ENCODE data around the gene PSD.
A peak's percentile ranks its signal among the peaks of the same experiment; 100 is the strongest.

PSD gene

DNA sequence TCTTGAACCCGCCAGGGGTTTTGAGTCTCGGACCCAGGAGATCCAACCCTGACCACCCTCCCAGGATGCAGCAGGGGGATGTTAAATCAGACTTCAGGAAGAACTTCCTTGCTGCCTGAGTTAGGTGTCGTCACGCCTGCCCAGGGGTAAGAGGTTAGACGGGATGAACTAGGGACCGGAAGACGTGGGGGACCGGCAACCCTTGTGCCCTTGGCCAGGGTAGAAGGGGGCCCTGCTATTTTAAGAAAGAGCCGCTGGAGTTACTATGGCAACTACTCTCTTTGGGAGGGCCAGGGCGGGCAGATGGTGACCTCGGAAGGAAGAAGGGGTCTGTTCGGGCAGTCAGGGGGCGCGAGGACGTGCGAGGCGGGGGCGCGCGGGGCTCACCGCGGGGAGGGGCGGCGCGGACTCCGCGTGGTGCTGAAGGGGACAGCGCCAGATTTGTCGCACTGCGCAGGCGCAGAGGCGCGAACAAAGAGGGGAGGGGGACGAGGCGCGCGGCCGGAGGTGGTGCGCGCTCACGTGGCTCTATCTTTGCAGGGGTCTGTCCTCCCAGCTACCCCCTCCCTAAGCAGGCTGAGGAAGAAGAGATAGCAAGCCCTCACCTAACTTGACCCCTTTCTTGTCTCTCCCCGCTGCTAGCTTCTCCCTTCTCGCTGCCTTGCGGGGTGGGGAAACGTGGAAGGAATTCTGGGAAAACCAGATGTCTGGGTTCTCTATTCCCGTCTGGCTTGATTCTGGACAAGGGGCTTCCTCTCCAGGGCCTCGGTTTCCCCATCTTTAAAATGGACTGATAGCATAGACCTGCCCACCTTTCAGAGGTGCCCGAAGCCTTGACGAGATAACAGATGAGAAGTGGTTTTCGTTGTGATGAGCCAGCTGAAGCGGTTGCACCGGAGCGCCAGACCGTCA is 940 bp upstream of the PSD start:
- DNase-seq, result peak; percentile 48 to 62 (median 56)

GRCh38 chr10:102416695-102417094 is 1.9 kb downstream of the PSD start:
- DNase-seq, result no peak

DNA sequence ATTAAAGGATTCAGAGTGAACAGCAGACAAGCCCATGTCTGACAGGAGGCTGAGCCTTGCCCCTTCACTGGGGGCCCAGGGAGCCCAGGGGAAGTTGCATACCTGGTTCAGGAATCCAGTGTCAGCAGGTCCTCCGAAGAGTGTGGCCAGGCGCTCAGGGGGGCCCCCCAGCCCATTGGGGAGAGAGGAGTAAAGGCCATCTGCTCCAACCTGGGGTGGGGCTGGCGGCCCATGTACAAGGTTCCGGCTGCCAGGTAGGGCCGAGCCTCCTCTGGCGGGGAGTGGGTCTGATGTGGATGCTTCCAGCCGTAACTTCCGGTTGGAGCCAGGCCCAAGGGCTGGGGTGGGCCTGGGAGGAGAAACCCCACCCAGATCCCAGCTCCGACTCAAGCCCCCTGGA is 2.3 kb downstream of the PSD start:
- no peak for DNase-seq

DNA sequence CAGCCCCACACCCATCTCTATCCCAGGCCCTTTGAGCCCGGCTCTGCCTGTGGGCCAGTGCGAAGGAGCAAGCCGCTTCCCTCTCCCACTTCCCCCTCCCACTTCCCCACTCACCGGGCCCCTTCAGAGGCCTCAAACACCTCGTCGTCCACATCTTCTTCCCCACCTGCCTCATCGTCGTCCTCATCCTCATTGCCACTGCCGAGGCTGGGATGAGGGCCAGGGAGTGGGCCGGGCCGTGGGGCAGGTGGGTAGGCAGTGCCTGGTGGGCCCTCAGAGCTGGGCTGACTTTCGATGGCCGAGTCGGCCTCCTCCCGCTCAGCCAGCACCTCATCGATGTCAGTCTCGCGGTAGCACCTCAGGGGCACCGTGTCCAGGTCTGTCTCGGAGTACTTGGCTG is 3.8 kb downstream of the PSD start:
- DNase-seq, result no peak

DNA sequence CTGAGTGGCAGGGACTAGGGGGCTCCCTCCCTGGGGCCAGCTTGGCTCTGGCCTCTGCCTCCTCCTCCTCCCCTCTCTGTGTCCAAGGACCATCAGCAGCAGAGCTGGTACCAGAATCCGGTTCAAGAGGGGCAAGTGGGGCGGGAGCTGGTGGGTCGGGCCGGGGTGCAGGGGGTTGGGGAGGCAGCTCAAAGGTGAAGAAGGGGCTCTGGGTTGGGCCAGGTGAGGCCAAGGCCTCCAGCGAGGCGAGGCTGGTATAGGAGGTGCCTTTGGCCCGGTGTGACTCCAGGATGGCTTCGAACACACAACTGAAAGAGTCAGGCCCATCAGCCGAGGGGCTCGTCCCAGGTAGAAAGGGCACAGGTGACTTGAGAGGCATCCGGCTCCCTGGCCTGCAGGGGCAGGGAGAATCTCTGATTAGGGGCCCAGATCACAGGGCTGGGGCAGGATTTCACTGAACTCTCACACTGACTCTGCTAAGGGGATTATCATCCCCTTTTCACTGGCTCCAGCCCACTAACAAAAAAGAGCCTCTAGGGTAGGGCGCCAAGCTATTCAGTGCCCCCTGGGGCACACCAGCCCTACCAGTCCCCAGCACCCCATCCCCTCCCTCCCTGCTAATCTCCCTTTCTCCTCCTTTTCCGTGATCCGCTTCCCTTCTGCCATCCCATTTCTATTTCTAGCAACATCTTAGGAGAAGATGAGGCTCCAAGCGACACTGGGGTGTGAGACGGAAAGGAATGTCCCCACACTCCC is 4.6 kb downstream of the PSD start:
- no peak for DNase-seq

DNA sequence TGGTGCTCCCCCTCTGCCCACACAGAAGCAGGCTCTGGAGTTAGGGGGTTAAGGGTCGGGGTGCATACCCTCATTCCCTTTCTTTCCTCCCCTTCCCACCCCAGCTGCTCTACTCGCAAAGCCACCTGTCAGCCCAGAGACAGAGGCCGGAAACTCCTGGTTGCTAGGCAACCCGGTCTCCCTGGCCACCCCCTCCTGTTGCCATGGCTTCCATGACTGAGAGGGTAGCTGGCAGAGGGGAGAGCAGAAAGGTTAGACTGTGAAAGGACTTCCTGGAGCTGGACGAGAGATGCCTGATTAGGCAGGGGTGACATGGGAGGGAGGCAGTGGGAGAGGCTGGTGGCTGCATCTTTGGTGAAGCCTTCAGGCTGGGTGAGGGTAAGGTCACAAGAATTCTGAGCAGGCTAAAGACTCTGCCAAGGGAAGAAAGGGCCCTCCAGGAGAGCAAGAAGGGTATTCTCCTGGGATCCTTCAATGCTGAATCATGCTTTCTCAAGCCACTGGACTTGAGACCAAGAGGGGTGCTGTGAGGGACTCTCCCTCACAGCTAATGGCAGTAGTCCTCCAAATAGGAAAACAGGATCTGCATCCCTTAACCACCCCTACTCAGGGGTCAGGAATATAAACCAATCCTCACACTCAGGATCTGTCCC is 5.4 kb downstream of the PSD start:
- DNase-seq, result peak in 1 of 5 experiments; percentile 64

GRCh38 chr10:102412293-102412692 is 6.3 kb downstream of the PSD start:
- DNase-seq, result no peak

- no peak for DNase-seq
These were observed 7.0 kb downstream of the PSD start for GRCh38 chr10:102411341-102412255.

DNA sequence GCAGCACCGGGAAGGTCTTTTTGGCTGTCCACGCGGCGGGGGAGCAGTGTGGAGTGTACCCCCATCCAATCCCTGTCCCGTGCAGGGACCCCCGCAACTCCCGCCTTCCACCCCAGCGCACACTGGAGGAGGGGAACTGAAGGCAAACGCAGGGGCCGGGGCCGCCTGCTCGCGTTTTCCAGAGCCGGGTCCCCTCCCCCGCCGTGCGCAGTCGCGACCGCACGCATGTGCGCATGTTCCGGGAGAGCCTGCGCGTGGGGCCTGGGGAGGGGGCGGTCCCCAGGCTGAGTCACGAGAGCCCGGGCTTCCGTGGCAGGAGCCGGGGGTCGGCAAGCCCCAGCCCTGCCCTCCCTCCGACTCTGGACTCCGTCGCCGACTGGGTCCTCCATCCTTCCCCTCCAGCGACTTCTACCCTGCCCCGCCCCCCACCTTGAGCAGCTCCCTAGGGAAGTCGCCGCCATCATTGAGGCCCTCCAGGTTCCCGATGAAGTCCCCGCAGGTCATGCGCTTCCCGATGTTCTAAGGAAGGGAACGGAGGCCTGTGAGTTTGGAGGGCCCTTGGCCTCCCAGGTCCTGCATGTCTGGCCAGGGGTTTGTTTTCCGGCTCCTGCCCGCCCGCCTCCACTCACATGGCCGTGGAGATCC is 8.0 kb downstream of the PSD start:
- peak in 2 of 5 experiments; percentile 46 to 61 for DNase-seq

GRCh38 chr10:102409604-102410428 is 8.8 kb downstream of the PSD start:
- DNase-seq, result no peak

DNA sequence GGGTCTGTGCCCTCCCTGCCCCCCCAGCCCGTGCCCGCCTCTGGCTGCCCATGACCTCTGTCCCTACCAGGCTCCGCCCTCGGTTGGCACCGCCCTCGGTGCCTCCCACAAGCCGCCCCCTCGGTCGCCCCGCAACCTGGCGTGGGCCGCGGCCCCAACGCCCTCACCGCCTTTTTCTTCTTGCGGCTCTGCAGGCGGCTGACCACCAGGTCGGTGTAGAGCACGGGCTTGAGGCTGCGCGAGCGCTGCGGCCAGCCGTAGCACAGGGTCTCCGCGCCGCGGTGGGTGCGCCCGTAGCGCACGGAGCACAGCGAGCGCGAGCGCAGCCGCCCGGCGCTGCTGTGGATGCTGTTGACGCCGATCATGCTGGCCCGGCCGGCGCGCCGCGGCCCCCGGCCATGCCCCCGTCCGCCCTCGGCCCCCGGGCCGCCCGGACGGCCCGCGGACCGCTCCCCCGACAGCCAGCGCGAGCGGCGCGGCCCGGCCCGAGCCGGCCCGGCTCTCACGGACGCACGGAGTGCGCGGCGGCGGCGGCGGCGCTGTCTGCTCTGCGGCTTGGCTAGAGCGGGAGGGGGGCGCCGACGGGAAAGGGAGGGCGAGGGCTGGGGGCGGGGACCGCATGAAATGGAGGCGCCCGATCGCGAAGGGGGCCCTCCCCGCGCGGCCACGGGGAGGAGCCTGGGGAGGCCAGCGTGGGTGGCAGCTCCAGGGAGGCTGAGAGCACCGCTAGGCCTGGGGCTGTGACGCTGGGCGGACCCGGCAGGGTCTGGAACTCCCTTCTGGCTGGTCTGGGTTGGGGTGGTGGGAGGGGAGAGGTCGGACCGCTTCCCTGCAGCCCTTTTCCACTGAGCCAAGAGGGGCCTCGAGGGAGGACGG is 9.6 kb downstream of the PSD start:
- DNase-seq, result peak; percentile 47 to 71 (median 60)

DNA sequence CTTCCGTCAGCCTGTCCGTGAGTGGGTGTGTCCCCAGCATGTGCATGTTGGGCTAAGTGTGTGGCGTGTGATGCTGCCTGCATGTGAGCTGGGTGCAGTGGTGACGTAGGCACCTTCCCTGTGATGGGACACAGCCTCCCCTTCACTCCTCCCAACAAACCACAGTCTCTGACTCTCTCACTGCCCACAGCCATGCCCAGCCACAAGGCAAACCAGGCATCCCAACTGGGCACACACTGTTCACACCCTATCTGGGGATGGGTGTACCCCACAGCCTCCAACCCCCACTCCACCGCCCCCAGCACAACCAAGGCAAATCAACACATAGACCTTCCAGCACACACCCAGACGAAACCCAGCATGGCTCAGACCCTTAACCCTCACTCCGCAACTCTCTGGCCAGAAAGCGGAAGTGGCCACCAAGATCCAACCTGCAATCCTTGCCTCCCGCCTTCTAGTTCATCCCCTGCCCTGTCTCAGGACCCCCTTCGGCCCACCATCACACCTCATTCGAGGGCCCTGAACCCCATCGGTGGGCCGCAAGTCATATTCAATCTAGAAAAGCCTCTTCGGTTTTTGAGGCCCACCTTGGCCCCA is 10.4 kb downstream of the PSD start:
- no peak for DNase-seq

DNA sequence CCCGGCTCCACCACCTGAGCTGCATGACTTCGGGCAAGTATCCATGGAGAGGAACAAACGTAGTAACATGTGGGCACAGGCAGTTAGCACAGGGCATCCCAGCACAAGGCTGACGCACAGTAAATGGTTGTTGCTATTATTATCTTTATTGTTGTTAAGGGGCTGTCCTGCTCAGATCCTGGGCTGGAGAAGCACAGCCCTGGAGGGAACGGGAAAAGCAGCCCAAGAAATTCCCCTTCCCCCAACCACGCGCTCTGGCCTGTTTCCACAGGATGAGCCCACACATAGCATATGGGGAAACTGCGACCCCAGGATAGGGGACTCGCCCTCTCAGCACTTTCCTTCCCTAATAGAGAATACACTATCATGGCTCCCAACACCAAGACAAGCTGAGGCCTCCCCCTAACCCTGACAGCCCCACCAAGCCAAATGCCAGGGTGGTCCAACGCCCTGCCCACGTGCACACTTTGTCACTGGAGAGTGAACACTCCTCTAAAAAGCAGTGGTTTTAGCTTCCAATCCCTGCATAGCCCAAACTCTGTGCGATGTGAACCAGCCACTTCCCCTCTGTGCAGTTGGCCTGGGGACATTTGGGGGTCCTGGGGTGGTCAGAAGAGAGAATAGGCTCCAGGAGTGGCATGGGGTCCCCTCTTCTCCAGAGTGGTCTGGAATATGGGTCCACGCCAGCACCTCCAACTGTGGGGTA is 11.0 kb downstream of the PSD start:
- DNase-seq, result no peak

- DNase-seq, result no peak
These were observed 11.8 kb downstream of the PSD start for GRCh38 chr10:102406815-102407214.

GRCh38 chr10:102405632-102406031 is 13.0 kb downstream of the PSD start:
- DNase-seq, result no peak

GRCh38 chr10:102405108-102405571 is 13.4 kb downstream of the PSD start:
- DNase-seq, result no peak

- DNase-seq, result no peak
These were observed 14.1 kb downstream of the PSD start for GRCh38 chr10:102404361-102405107.

DNA sequence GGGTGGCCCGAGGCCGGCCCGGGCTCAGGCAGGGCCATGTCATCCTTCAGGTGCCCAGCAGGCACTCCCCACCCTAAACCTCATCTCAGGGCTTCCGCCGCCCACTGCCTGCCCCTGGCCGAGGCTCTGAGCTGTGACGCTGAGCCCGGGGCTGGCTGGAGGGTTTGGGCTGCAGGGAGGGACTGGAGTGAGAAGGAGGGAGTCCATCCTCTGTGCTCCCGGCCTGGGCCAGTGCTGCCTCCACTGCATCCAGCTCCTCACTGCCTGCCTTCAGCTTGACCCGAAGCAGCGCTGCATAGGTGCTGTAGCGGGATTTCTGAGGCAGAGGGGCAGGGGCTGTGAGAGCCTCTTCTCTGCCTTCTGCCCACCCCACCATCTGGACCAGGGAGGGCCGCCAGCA is 15.5 kb downstream of the PSD start:
- DNase-seq, result no peak
